Gastrocnemius medialis (tissue), 4 donors: ENCODE data around the gene C1QC.

Source experiments
- POLR2A ChIP-seq, 2 donors: fragments of 450-650 bp; IDR thresholded peaks; one replicate each; pipeline ENCODE4 v1.6.1; 2017; ENCODE audit warnings: antibody characterized with exemption in 2 of 2, mild to moderate bottlenecking in 2 of 2, moderate library complexity in 2 of 2
- TF ChIP-seq, protein P1 (sequence below), 5 experiments: fragments of 450-650 bp in 3 of 5; fragments of 200-600 bp in 2 of 5; sonication (generic) in 2 of 5; IDR thresholded peaks in 4 of 5; conservative IDR thresholded peaks in 1 of 5; 1 replicate in 4 of 5; 2 replicates in 1 of 5; pipeline ENCODE4 v1.5.1; 2016 to 2019; ENCODE audit warnings: antibody characterized with exemption in 5 of 5, mild to moderate bottlenecking in 3 of 5, moderate library complexity in 3 of 5

DNA sequence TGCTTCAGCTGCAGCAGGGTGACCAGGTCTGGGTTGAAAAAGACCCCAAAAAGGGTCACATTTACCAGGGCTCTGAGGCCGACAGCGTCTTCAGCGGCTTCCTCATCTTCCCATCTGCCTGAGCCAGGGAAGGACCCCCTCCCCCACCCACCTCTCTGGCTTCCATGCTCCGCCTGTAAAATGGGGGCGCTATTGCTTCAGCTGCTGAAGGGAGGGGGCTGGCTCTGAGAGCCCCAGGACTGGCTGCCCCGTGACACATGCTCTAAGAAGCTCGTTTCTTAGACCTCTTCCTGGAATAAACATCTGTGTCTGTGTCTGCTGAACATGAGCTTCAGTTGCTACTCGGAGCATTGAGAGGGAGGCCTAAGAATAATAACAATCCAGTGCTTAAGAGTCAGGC, 4.1 kb upstream of the C1QC start:
- TF ChIP-seq, protein P1, sequence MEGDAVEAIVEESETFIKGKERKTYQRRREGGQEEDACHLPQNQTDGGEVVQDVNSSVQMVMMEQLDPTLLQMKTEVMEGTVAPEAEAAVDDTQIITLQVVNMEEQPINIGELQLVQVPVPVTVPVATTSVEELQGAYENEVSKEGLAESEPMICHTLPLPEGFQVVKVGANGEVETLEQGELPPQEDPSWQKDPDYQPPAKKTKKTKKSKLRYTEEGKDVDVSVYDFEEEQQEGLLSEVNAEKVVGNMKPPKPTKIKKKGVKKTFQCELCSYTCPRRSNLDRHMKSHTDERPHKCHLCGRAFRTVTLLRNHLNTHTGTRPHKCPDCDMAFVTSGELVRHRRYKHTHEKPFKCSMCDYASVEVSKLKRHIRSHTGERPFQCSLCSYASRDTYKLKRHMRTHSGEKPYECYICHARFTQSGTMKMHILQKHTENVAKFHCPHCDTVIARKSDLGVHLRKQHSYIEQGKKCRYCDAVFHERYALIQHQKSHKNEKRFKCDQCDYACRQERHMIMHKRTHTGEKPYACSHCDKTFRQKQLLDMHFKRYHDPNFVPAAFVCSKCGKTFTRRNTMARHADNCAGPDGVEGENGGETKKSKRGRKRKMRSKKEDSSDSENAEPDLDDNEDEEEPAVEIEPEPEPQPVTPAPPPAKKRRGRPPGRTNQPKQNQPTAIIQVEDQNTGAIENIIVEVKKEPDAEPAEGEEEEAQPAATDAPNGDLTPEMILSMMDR (IDR thresholded peaks at IDR 0.05 in 4 of 5, conservative IDR thresholded peaks at IDR 0.05 in 1 of 5): no peak
- no peak for TF ChIP-seq POLR2A (IDR thresholded peaks at IDR 0.05)
